Lower lobe of right lung (tissue), 2 donors: ENCODE data around the gene NME3. TPM values are rescaled to one million over a fixed set of nuclear protein-coding genes. Genes with fewer than 3 reads are reported as not detected.

ENCODE experiments used
- ATAC-seq, 2 donors: fragments of 200-7000 bp; cut with Tn5 transposase; one replicate each; pipeline ENCODE4 v1.9.1; 2020 to 2022; ENCODE audit warnings: mild to moderate bottlenecking in 2 of 2, moderate library complexity in 2 of 2
- DNase-seq: peaks from one replicate; pipeline ENCODE4 v3.0.0-alpha.2; 2020
- H3K27ac ChIP-seq: fragments of 200-600 bp; one replicate; pipeline ENCODE4 v1.8.0; 2022
- H3K27me3 ChIP-seq: fragments of 200-600 bp; one replicate; pipeline ENCODE4 v1.8.0; 2022; ENCODE audit warnings: low read depth
- H3K36me3 ChIP-seq: fragments of 200-600 bp; one replicate; pipeline ENCODE4 v1.8.0; 2022; ENCODE audit warnings: mild to moderate bottlenecking
- H3K4me1 ChIP-seq: fragments of 200-600 bp; one replicate; pipeline ENCODE4 v1.8.0; 2022
- H3K4me3 ChIP-seq: fragments of 200-600 bp; one replicate; pipeline ENCODE4 v1.8.0; 2022; ENCODE audit warnings: mild to moderate bottlenecking
- H3K9me3 ChIP-seq: fragments of 200-600 bp; one replicate; pipeline ENCODE4 v1.8.0; 2022
- intact Hi-C: fragments of 100-400 bp; cut with DNase I; formaldehyde crosslinking; loops from one replicate; pipeline ENCODE4 v1.11.0; 2022
- total RNA-seq: library from RNA; stranded (reverse); fragmentation: NEBNext Ultra II Directional; extraction: Animal tissue kit (Norgen Biotek cat#: 25700); gene quantifications from one replicate; pipeline ENCODE4 v1.2.1, GENCODE V29; 2021
- TF ChIP-seq, protein P1 (sequence below): fragments of 200-600 bp; IDR thresholded peaks from one replicate; pipeline ENCODE4 v1.8.0; 2022; ENCODE audit warnings: antibody characterized with exemption, mild to moderate bottlenecking
- donor health status: DM: no; HTN: yes; CAD: no; lungs with severe emphysema.

The NME3 gene
- total RNA-seq, 1 donor from 2014 or later = 56.5 TPM

DNA sequence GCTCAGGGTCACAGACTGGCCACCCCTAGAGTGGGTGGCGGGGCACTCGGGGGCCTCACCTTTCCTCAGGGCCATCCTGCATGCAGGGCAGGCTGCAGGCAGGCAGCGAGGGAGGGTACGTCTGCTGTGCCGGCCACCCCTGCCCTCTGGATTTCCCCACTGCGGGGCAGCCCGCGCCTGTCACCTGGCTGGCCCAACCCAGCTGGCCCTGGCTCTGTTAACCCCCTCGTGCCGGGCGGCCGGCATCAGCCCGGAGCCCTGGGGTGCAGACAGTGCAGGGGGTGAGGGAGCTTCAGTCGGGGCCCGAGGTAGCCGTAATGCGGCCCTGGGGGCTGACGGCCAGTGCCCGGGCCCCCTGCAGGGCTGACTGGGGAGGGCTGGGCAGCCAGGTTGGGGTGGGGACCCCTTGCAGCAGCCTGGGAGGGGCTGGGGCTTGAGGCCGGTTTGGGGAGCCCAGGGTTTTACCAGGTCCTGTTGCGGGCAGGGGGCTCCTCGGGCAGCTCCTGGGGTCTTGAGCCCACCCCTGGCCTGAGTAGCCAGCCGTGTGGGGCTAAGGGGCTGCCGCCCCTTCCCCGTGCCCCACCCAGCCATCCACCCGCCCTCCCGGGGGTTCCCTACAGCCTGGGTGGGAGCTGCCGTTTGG lies 22.4 kb upstream of the NME3 start, which contains the start of gene IGFALS:
TSS of gene IGFALS (minus strand) at position 128 of the 643 bp plus-strand sequence. CDS start at position 75, 53 bp downstream.
- Histone ChIP-seq H3K4me3 (peak within 1 kb of the TSS; percentile 39), H3K4me1 (no peaks in the 10 kb centered on the region), H3K27me3 (no peaks in the 10 kb centered on the region), H3K9me3 (peaks cover 6% of the 10 kb centered on the region), H3K27ac (peak within 1 kb of the TSS; percentile 58), H3K36me3 (peaks cover 14% of the 10 kb centered on the region)
- ATAC-seq (peak; percentile 75 to 89), DNase-seq (peak; percentile 58)
- intact Hi-C loops = no loop called here
- TF ChIP-seq, protein P1, sequence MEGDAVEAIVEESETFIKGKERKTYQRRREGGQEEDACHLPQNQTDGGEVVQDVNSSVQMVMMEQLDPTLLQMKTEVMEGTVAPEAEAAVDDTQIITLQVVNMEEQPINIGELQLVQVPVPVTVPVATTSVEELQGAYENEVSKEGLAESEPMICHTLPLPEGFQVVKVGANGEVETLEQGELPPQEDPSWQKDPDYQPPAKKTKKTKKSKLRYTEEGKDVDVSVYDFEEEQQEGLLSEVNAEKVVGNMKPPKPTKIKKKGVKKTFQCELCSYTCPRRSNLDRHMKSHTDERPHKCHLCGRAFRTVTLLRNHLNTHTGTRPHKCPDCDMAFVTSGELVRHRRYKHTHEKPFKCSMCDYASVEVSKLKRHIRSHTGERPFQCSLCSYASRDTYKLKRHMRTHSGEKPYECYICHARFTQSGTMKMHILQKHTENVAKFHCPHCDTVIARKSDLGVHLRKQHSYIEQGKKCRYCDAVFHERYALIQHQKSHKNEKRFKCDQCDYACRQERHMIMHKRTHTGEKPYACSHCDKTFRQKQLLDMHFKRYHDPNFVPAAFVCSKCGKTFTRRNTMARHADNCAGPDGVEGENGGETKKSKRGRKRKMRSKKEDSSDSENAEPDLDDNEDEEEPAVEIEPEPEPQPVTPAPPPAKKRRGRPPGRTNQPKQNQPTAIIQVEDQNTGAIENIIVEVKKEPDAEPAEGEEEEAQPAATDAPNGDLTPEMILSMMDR = no peak

DNA sequence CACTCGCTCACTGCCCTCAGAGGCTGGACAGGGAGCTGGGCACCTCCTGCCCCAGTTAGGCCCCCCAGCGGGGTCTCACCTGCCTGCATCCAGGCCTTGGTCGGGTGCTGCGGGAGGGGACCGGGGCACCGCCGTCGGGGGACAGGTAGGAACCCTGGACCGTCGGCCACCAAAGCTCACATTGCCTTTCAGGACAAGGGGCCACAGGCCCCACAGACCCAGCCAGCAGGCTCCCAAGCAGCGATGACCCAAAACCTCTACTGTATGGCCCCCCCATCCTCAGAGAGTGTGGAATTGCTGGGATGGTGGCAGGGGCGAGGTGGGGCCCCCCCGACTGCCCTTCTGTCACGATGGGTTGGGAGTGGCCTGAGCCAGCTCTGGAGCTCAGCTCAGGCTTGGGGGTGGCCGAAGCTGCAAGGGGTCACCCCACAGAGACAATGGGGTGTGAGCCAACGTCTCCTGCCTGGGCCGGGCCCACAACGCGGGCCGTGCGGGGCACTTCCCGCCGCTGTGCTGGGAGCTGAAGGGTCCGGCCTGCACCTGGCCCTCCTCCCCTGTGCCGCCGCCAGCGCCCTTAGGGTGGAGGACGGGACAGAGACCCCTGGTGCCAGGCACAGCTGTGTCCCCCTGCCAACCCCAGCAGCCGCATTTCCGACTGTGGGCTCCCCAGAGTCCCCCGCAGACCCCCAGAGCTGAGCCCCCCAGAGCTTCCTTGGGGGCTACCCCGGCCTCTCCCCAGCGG lies 21.7 kb upstream of the NME3 start:
- DNase-seq (peak; percentile 43), ATAC-seq (peak in 1 of 2 donors; percentile 1)
- H3K4me1 ChIP-seq = no peaks in the 10 kb centered on the region
- no peaks in the 10 kb centered on the region for H3K27me3 ChIP-seq
- TF ChIP-seq, protein P1 = no peak
- intact Hi-C loops = no loop called here
- peaks cover 21% of the 10 kb centered on the region for H3K36me3 ChIP-seq
- H3K4me3 ChIP-seq = peak overlapping the region; percentile 39
- peaks cover 6% of the 10 kb centered on the region for H3K9me3 ChIP-seq
- no peak overlapping the region for H3K27ac ChIP-seq

DNA sequence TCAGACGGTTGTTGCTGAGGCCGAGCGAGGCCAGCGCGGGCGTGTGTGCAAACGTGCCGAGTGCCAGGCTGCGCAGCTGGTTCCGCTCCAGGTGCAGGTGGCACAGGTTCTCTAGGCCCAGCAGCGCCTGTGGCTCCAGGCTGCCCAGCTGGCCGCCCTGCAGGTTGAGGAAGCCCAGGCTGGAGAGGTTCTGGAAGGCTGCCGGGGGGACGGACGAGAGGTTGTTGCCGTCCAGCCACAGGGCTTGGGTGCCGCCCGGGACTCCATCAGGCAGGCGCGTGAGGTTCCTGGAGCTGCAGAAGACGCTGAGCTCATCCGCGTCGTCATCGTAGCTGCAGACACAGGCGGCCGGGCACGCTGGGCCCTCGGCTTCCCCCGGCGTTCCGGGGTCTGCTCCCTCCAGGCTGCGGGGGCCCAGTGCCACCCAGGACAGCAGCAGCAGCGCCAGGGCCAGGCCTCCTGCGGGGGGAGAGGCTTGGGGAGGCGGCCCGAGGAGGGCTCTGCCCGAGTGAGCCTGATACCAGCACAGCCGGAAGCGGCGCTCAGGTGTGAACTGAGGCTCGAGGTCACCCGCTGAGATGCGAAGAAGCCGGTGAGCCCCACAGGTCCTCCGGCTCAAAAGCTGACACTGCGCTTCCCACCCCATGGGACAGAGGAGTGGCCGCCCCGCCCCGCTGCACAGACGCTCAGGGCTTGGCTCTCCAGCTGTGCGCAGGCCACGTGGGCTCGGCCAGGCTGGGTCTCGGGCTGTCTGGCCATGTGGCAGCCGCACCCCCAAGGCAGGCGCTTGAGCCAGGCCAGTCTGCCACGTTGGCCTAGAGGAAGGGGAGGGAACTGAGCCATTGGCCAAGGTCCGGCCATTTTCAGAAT lies 20.8 kb upstream of the NME3 start:
- DNase-seq = peak; percentile 43
- TF ChIP-seq, protein P1 = no peak
- ATAC-seq = no peak
- H3K27ac ChIP-seq = no peak overlapping the region
- peaks cover 29% of the 10 kb centered on the region for H3K36me3 ChIP-seq
- H3K4me1 ChIP-seq = no peaks in the 10 kb centered on the region
- intact Hi-C loops = no loop called here
- H3K4me3 ChIP-seq = no peak overlapping the region
- no peaks in the 10 kb centered on the region for H3K27me3 ChIP-seq
- no peaks in the 10 kb centered on the region for H3K9me3 ChIP-seq

DNA sequence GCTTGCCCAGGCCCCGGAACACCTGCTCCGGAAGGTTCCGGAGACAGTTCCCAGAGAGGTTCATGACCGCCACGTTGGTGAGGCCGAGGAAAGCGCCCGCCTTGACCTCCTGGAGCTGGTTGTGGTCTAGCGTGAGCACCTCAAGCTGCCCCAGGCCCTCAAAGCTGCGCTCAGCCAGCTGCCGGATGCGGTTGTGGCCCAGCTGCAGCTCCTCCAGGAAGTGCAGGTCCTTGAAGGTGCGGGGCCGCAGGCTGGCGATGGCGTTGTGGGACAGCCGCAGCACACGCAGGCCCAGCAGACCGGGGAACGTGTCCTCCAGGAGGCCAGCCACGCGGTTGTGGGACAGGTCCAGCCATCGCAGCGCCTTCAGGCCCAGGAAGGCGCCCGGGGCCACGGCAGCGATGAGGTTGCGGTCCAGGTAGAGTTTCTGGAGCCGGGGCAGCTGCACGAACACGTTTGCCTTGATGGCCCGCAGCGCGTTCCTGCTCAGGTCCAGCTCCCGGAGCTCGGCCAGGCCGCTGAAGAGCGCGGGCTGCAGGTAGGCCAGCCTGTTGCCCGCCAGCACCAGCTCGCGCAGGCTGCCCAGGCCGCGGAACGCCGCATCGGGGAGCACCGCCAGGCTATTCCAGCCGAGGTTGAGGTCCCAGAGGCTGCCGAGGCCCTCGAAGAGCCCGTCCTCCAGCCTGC lies 20.1 kb upstream of the NME3 start:
- Histone ChIP-seq H3K27me3 (no peaks in the 10 kb centered on the region), H3K36me3 (peaks cover 37% of the 10 kb centered on the region), H3K9me3 (no peaks in the 10 kb centered on the region), H3K27ac (no peak overlapping the region), H3K4me1 (no peaks in the 10 kb centered on the region), H3K4me3 (no peak overlapping the region)
- no peak for ATAC-seq
- TF ChIP-seq, protein P1 = no peak
- DNase-seq = peak; percentile 40
- intact Hi-C loops = no loop called here
